Spinal cord (tissue), 10 donors: Measurements from ENCODE around the gene ATXN3L. TPM values are rescaled to one million over a fixed set of nuclear protein-coding genes. Genes with fewer than 3 reads are reported as not detected.

Source experiments
- DNase-seq, 6 donors: peaks; one replicate each; pipeline versions ENCODE4 v3.0.0 to v3.0.0-alpha.2; 2013 to 2015; ENCODE audit warnings: low spot score in 6 of 6, low read depth in 4 of 6
- H3K27ac ChIP-seq: one replicate; pipeline ENCODE4 v1.5.1; 2013; ENCODE audit warnings: low read depth, low read length, control low read depth
- H3K27me3 ChIP-seq: one replicate; pipeline ENCODE4 v1.6.1; 2013; ENCODE audit warnings: low read length; ENCODE audit not compliant: control insufficient read depth, insufficient read depth
- H3K36me3 ChIP-seq: one replicate; pipeline ENCODE4 v1.6.1; 2013; ENCODE audit warnings: low read length; ENCODE audit not compliant: control insufficient read depth, insufficient read depth
- H3K4me1 ChIP-seq: one replicate; pipeline ENCODE4 v1.6.1; 2013; ENCODE audit warnings: low read length; ENCODE audit not compliant: control insufficient read depth, insufficient read depth
- H3K4me3 ChIP-seq: one replicate; pipeline ENCODE4 v1.5.1; 2013; ENCODE audit warnings: low read depth, low read length, control low read depth
- H3K9me3 ChIP-seq: one replicate; pipeline ENCODE4 v1.6.1; 2013; ENCODE audit warnings: low read length; ENCODE audit not compliant: control insufficient read depth, insufficient read depth
- WGBS: methylation state at CpG from one replicate; pipeline ENCODE4 v1.1.5; 2013; ENCODE audit warnings: missing lambda C conversion rate; ENCODE audit not compliant: insufficient coverage; 5-methylcytosine and 5-hydroxymethylcytosine counted together
- polyA plus RNA-seq, 2 donors: library from polyadenylated mRNA; unstranded; fragments of 120-200 nt; gene quantifications; one replicate each; pipeline ENCODE4 v1.2.1, GENCODE V29; 2013; ENCODE audit not compliant: insufficient read length in 2 of 2
- total RNA-seq, 2 donors: library from RNA; depleted of rRNA in 1 of 2; stranded (reverse); fragments of 120-200 nt in 1 of 2; fragments of >200 nt in 1 of 2; gene quantifications; one replicate each; pipeline versions ENCODE4 v1.2.3 to v1.2.4, GENCODE V29; 2013 to 2014
- donor health status: healthy.

Gene ATXN3L
- total and polyA plus RNA-seq, 4 donors: not detected

DNA sequence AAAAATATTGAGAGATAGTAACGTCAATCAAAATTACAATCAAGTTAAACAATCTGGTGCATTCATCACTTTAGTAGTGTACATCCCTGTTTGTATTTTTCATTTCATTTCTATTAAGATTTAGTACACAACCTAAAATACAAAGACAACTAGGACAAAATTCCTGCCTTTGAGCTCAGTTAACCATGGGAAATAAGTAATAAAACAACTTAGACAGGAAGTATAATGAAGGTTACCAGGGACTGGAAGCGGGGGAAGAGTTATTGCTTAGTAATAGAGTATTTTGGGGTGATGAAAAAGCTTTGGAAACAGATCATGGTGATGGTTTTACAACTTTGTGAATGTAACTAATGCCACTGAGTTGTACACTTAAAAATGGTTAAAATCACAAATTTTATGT lies 25.6 kb upstream of the ATXN3L start:
- no CpG with 5 or more reads among the region's 2 CpGs for WGBS
- Histone ChIP-seq H3K27me3 (peaks cover 9% of the 10 kb centered on the region), H3K27ac (no peak overlapping the region)

DNA sequence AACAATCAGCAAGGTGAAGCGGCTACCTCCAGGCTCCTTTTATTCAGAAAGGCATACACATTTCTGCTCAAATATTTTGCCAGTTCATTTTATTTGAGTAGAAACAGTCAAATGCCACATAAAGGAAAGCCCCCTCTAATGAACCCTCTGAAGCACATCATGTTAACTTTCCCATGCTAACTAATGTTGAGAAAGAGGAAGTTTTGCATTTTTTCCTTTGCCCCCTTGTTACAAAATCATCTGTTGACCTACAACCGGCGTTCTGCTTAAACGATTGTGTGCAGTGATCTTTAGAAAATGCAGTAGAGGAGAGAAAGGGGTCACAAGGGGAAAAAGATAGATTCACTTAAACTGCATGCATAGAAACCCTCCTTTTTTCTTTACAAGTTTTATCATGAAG lies 25.2 kb upstream of the ATXN3L start:
- H3K4me3 ChIP-seq: no peak overlapping the region
- DNase-seq: no peak
- H3K27ac ChIP-seq: no peak overlapping the region
- no peaks in the 10 kb centered on the region for H3K4me1 ChIP-seq
- no peaks in the 10 kb centered on the region for H3K36me3 ChIP-seq
- H3K9me3 ChIP-seq: peaks cover 1% of the 10 kb centered on the region
- no CpG with 5 or more reads among the region's 4 CpGs for WGBS
- peaks cover 9% of the 10 kb centered on the region for H3K27me3 ChIP-seq

More for the DNA sequence above, 25.6 kb upstream of the ATXN3L start:
- no peaks in the 10 kb centered on the region for H3K4me1 ChIP-seq
- H3K36me3 ChIP-seq: no peaks in the 10 kb centered on the region
- DNase-seq: no peak
- H3K9me3 ChIP-seq: peaks cover 1% of the 10 kb centered on the region
- H3K4me3 ChIP-seq: no peak overlapping the region

GRCh38 chrX:13341491-13342101 lies 21.7 kb upstream of the ATXN3L start:
- Histone ChIP-seq H3K27ac (no peak overlapping the region), H3K27me3 (peaks cover 16% of the 10 kb centered on the region), H3K9me3 (no peaks in the 10 kb centered on the region), H3K36me3 (no peaks in the 10 kb centered on the region), H3K4me3 (no peak overlapping the region), H3K4me1 (no peaks in the 10 kb centered on the region)
- no peak for DNase-seq
- no CpG with 5 or more reads among the region's 3 CpGs for WGBS

- peaks cover 10% of the 10 kb centered on the region for H3K27me3 ChIP-seq
- H3K36me3 ChIP-seq: no peaks in the 10 kb centered on the region
- H3K4me1 ChIP-seq: no peaks in the 10 kb centered on the region
- H3K27ac ChIP-seq: no peak overlapping the region
- WGBS: 65% methylated on average over 5 of the region's 10 CpGs
- peak in 1 of 6 donors; percentile 37 for DNase-seq
- H3K9me3 ChIP-seq: no peaks in the 10 kb centered on the region
- H3K4me3 ChIP-seq: no peak overlapping the region
Observed at GRCh38 chrX:13340182-13340791, 20.4 kb upstream of the ATXN3L start.

GRCh38 chrX:13339607-13340006 lies 19.8 kb upstream of the ATXN3L start:
- Histone ChIP-seq H3K36me3 (no peaks in the 10 kb centered on the region), H3K27ac (no peak overlapping the region), H3K4me1 (no peaks in the 10 kb centered on the region), H3K4me3 (no peak overlapping the region), H3K27me3 (peaks cover 10% of the 10 kb centered on the region), H3K9me3 (no peaks in the 10 kb centered on the region)
- no peak for DNase-seq
- WGBS: 65% methylated on average over 2 of the region's 3 CpGs

- no peak for DNase-seq
- Histone ChIP-seq H3K4me1 (no peaks in the 10 kb centered on the region), H3K27me3 (peaks cover 10% of the 10 kb centered on the region), H3K36me3 (no peaks in the 10 kb centered on the region), H3K27ac (no peak overlapping the region), H3K4me3 (no peak overlapping the region), H3K9me3 (no peaks in the 10 kb centered on the region)
- WGBS: 50% methylated on average over 1 of the region's 3 CpGs
Observed at GRCh38 chrX:13338996-13339515, 19.2 kb upstream of the ATXN3L start.

DNA sequence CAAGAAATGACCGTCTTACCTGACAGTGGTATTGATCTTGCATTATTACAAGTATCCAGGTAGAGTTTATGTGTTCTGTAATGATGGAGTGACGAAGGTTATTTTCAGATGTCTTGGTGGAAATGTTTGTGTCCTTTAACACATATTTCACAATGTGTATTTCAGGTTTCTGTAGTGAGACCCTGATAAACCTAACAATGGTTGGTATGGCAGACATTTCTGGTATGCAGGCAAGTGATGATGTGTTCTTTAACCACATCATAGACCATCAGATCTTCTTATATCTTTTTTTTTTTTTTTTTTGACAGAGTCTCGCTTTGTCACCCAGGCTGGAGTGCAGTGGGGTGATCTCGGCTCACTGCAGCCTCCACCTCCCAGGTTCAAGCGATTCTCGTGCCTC lies 14.6 kb upstream of the ATXN3L start:
- DNase-seq: no peak
- Histone ChIP-seq H3K9me3 (no peaks in the 10 kb centered on the region), H3K4me1 (no peaks in the 10 kb centered on the region), H3K27ac (no peak overlapping the region), H3K4me3 (no peak overlapping the region), H3K36me3 (no peaks in the 10 kb centered on the region), H3K27me3 (peaks cover 6% of the 10 kb centered on the region)
- 75% methylated on average over 4 of the region's 6 CpGs for WGBS

- DNase-seq: no peak
- 50% methylated on average over 1 of the region's 2 CpGs for WGBS
- peaks cover 3% of the 10 kb centered on the region for H3K27me3 ChIP-seq
- H3K27ac ChIP-seq: no peak overlapping the region
- H3K36me3 ChIP-seq: no peaks in the 10 kb centered on the region
- H3K4me3 ChIP-seq: no peak overlapping the region
- H3K4me1 ChIP-seq: no peaks in the 10 kb centered on the region
- H3K9me3 ChIP-seq: no peaks in the 10 kb centered on the region
Observed at GRCh38 chrX:13330446-13330845, 10.6 kb upstream of the ATXN3L start.

DNA sequence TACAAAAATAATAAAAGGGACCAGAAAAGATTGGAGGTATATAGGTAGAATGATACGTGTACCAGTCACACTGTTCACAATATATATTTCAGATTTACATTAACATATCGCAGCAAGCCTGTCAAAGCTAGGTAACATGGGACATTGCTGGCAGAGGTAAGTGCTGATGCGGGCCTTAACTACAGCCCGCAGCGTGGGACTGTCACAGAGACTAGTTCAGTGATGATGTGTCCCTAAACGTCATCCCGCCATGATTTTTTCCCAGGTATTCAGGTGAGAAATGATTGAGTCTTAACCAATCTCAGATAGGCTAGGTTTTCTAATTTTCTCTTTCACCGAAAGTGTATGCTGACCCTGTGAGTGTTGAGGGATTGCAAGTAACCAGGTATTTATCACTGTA lies 7.8 kb upstream of the ATXN3L start:
- Histone ChIP-seq H3K36me3 (no peaks in the 10 kb centered on the region), H3K27ac (no peak overlapping the region), H3K4me1 (no peaks in the 10 kb centered on the region), H3K27me3 (peaks cover 3% of the 10 kb centered on the region), H3K4me3 (no peak overlapping the region), H3K9me3 (no peaks in the 10 kb centered on the region)
- DNase-seq: no peak
- WGBS: 85% methylated on average over 6 of the region's 8 CpGs

DNA sequence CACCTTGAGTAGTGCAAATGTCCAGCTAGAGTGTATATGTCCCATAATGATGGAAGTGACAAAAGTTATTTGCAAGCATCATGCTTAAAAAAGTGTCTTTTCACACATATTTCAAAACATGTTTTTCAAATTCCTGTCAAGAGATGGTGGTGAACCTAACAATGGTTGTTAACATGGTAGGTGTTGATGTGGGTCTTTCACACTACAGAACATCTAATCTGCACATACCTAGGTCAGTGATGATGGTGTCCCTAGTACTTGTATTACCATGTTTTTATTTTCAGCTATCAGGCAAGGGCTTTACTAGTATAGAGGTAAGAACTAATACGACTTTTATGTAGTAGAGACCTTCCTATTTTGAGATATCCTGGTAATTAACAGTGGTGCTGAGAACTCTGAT lies 3.4 kb upstream of the ATXN3L start:
- WGBS: no CpG with 5 or more reads among the region's 1 CpG

More for the DNA sequence above, 3.4 kb upstream of the ATXN3L start:
- Histone ChIP-seq H3K27me3 (no peaks in the 10 kb centered on the region), H3K9me3 (no peaks in the 10 kb centered on the region), H3K36me3 (no peaks in the 10 kb centered on the region), H3K27ac (no peak overlapping the region), H3K4me3 (no peak overlapping the region), H3K4me1 (no peaks in the 10 kb centered on the region)
- no peak for DNase-seq
